Mesenchymal stem cell (in vitro differentiated cells and primary cell): ENCODE measurements around the gene PTPRG.
A peak's percentile ranks its signal among the peaks of the same experiment; 100 is the strongest.

Experiments
- DNase-seq: peaks from one replicate; pipeline ENCODE4 v3.0.0-alpha.2; 2013
- H2AFZ ChIP-seq: one replicate; pipeline ENCODE4 v1.6.1; 2013; ENCODE audit warnings: low read depth, mild to moderate bottlenecking, control low read depth, inconsistent platforms, low read length, moderate library complexity
- H2AK5ac ChIP-seq: 2 replicates; pipeline ENCODE4 v1.6.1; 2013; ENCODE audit warnings: low read length, moderate library complexity, mild to moderate bottlenecking, inconsistent platforms; ENCODE audit not compliant: severe bottlenecking
- H2BK120ac ChIP-seq: one replicate; pipeline ENCODE4 v1.6.1; 2013; ENCODE audit warnings: low read depth, mild to moderate bottlenecking, inconsistent platforms, low read length, moderate library complexity
- H2BK12ac ChIP-seq, 2 experiments: one replicate each; pipeline ENCODE4 v1.6.1; 2013; ENCODE audit warnings: inconsistent platforms in 2 of 2, low read length in 2 of 2, mild to moderate bottlenecking in 2 of 2, moderate library complexity in 2 of 2, control low read depth in 1 of 2
- H2BK15ac ChIP-seq: one replicate; pipeline ENCODE4 v1.6.1; 2013; ENCODE audit warnings: mild to moderate bottlenecking, low read depth, inconsistent platforms; ENCODE audit not compliant: poor library complexity, severe bottlenecking
- H2BK5ac ChIP-seq: 2 replicates; pipeline ENCODE4 v1.6.1; 2013; ENCODE audit warnings: low read depth, mild to moderate bottlenecking, low read length, control low read depth, inconsistent platforms; ENCODE audit not compliant: poor library complexity, severe bottlenecking
- H3K14ac ChIP-seq, 2 experiments: one replicate each; pipeline ENCODE4 v1.6.1; 2013; ENCODE audit warnings: inconsistent platforms in 2 of 2, low read length in 2 of 2, control low read depth in 1 of 2, mild to moderate bottlenecking in 1 of 2, moderate library complexity in 1 of 2
- H3K18ac ChIP-seq, 2 experiments: one replicate each; pipeline ENCODE4 v1.6.1; 2013; ENCODE audit warnings: inconsistent platforms in 2 of 2, low read length in 2 of 2, control low read depth in 1 of 2, low read depth in 1 of 2, mild to moderate bottlenecking in 1 of 2
- H3K23ac ChIP-seq, 2 experiments: one replicate each; pipeline ENCODE4 v1.6.1; 2013; ENCODE audit warnings: inconsistent platforms in 2 of 2, low read length in 2 of 2, mild to moderate bottlenecking in 2 of 2, moderate library complexity in 2 of 2, control low read depth in 1 of 2
- H3K27ac ChIP-seq: 2 replicates; pipeline ENCODE4 v1.5.1; 2013; ENCODE audit warnings: mild to moderate bottlenecking, moderate library complexity, low read length, control low read depth, inconsistent platforms; ENCODE audit not compliant: poor library complexity, severe bottlenecking
- H3K27me3 ChIP-seq, 2 experiments: 2 replicates each; pipeline versions ENCODE4 v1.6.1 to v1.7.0; 2013; ENCODE audit warnings: low read length in 2 of 2, mild to moderate bottlenecking in 2 of 2, moderate library complexity in 2 of 2, control low read depth in 1 of 2, inconsistent platforms in 1 of 2; ENCODE audit not compliant: control insufficient read depth in 1 of 2, insufficient read depth in 1 of 2
- H3K36me3 ChIP-seq, 2 experiments: 2 replicates each; pipeline versions ENCODE4 v1.6.1 to v1.7.0; 2013; ENCODE audit warnings: low read length in 2 of 2, control low read depth in 1 of 2, inconsistent platforms in 1 of 2, low read depth in 1 of 2, mild to moderate bottlenecking in 1 of 2; ENCODE audit not compliant: insufficient read depth in 2 of 2, control insufficient read depth in 1 of 2
- H3K4ac ChIP-seq, 2 experiments: one replicate each; pipeline ENCODE4 v1.6.1; 2013; ENCODE audit warnings: inconsistent platforms in 2 of 2, low read length in 2 of 2, mild to moderate bottlenecking in 2 of 2, moderate library complexity in 2 of 2, control low read depth in 1 of 2, low read depth in 1 of 2
- H3K4me1 ChIP-seq: 2 replicates; pipeline ENCODE4 v1.6.1; 2013; ENCODE audit warnings: low read depth, low read length, control low read depth; ENCODE audit not compliant: control insufficient read depth, insufficient read depth
- H3K4me2 ChIP-seq: 2 replicates; pipeline ENCODE4 v1.6.1; 2013; ENCODE audit warnings: low read length, mild to moderate bottlenecking, inconsistent platforms; ENCODE audit not compliant: poor library complexity, severe bottlenecking
- H3K4me3 ChIP-seq, 2 experiments: 2 replicates each; pipeline versions ENCODE4 v1.5.1 to v1.7.0; 2013; ENCODE audit warnings: low read length in 2 of 2, mild to moderate bottlenecking in 2 of 2, control low read depth in 1 of 2, low read depth in 1 of 2; ENCODE audit not compliant: insufficient read depth in 1 of 2
- H3K79me1 ChIP-seq: replicated peaks from 2 replicates; pipeline ENCODE4 v1.6.1; 2013; ENCODE audit warnings: mild to moderate bottlenecking, control low read depth, low read length, inconsistent platforms; ENCODE audit not compliant: poor library complexity, severe bottlenecking
- H3K9ac ChIP-seq: 2 replicates; pipeline ENCODE4 v1.7.0; 2013; ENCODE audit warnings: mild to moderate bottlenecking, low read length, moderate library complexity
- H3K9me3 ChIP-seq: 2 replicates; pipeline ENCODE4 v1.7.0; 2013; ENCODE audit warnings: mild to moderate bottlenecking, low read length; ENCODE audit not compliant: control insufficient read depth
- H4K8ac ChIP-seq: one replicate; pipeline ENCODE4 v1.6.1; 2013; ENCODE audit warnings: inconsistent platforms, mild to moderate bottlenecking, low read length, moderate library complexity
- H4K91ac ChIP-seq: one replicate; pipeline ENCODE4 v1.6.1; 2013; ENCODE audit warnings: mild to moderate bottlenecking, low read length, inconsistent platforms
- WGBS: methylation state at CpG from one replicate; pipeline ENCODE4 v1.1.7; 2013; ENCODE audit warnings: mixed read lengths; 5-methylcytosine and 5-hydroxymethylcytosine counted together

Gene PTPRG

GRCh38 chr3:61839256-61839655 is 277.9 kb downstream of the PTPRG start:
- no peak overlapping the region for H4K8ac ChIP-seq
- H3K4me3 ChIP-seq, result no peak overlapping the region
- H3K27ac ChIP-seq, result no peak overlapping the region
- H2AK5ac ChIP-seq, result no peak overlapping the region
- H2BK120ac ChIP-seq, result no peak overlapping the region
- no peak for DNase-seq
- no peak overlapping the region for H2BK12ac ChIP-seq
- H3K36me3 ChIP-seq, result peaks cover 0 to 3% of the 10 kb centered on the region in 2 experiments
- H3K14ac ChIP-seq, result no peak overlapping the region
- H3K23ac ChIP-seq, result no peak overlapping the region
- no peak overlapping the region for H4K91ac ChIP-seq
- H3K4me2 ChIP-seq, result no peak overlapping the region
- no peaks in the 10 kb centered on the region for H3K4me1 ChIP-seq
- no peak overlapping the region for H3K18ac ChIP-seq
- no CpG with 5 or more reads among the region's 2 CpGs for WGBS
- no peaks in the 10 kb centered on the region for H3K9me3 ChIP-seq
- no peak overlapping the region for H2AFZ ChIP-seq
- no peak overlapping the region for H2BK5ac ChIP-seq
- no peak overlapping the region for H2BK15ac ChIP-seq
- H3K4ac ChIP-seq, result no peak overlapping the region
- H3K27me3 ChIP-seq, result no peaks in the 10 kb centered on the region
- no peak overlapping the region for H3K9ac ChIP-seq
- peaks cover 11% of the 10 kb centered on the region for H3K79me1 ChIP-seq

GRCh38 chr3:61841111-61841845 is 279.9 kb downstream of the PTPRG start:
- H3K4me2 ChIP-seq, result no peak overlapping the region
- no peak overlapping the region for H2AK5ac ChIP-seq
- H2BK5ac ChIP-seq, result no peak overlapping the region
- no peaks in the 10 kb centered on the region for H3K27me3 ChIP-seq
- H3K18ac ChIP-seq, result no peak overlapping the region
- H3K4me3 ChIP-seq, result no peak overlapping the region
- no peak overlapping the region for H4K8ac ChIP-seq
- no peaks in the 10 kb centered on the region for H3K4me1 ChIP-seq
- DNase-seq, result peak; percentile 6
- no peak overlapping the region for H2BK12ac ChIP-seq
- peaks cover 0 to 3% of the 10 kb centered on the region in 2 experiments for H3K36me3 ChIP-seq
- H3K9ac ChIP-seq, result peak overlapping the region; percentile 26
- H3K23ac ChIP-seq, result no peak overlapping the region
- H2BK120ac ChIP-seq, result no peak overlapping the region
- no peak overlapping the region for H3K4ac ChIP-seq
- H3K14ac ChIP-seq, result no peak overlapping the region
- no peak overlapping the region for H2BK15ac ChIP-seq
- no peaks in the 10 kb centered on the region for H3K9me3 ChIP-seq
- H3K79me1 ChIP-seq, result peaks cover 17% of the 10 kb centered on the region
- H4K91ac ChIP-seq, result no peak overlapping the region
- 93% methylated on average over 7 of the region's 10 CpGs for WGBS
- H3K27ac ChIP-seq, result no peak overlapping the region
- H2AFZ ChIP-seq, result no peak overlapping the region

GRCh38 chr3:61841988-61842387 is 280.6 kb downstream of the PTPRG start:
- H3K9me3 ChIP-seq, result no peaks in the 10 kb centered on the region
- H3K27ac ChIP-seq, result no peak overlapping the region
- H2BK120ac ChIP-seq, result no peak overlapping the region
- no peak for DNase-seq
- H2AFZ ChIP-seq, result no peak overlapping the region
- peaks cover 17% of the 10 kb centered on the region for H3K79me1 ChIP-seq
- H2AK5ac ChIP-seq, result no peak overlapping the region
- H3K9ac ChIP-seq, result peak overlapping the region; percentile 26
- no peak overlapping the region for H3K4ac ChIP-seq
- H3K14ac ChIP-seq, result no peak overlapping the region
- no peaks in the 10 kb centered on the region for H3K4me1 ChIP-seq
- no peaks in the 10 kb centered on the region for H3K27me3 ChIP-seq
- H4K91ac ChIP-seq, result no peak overlapping the region
- no peak overlapping the region for H2BK12ac ChIP-seq
- H3K18ac ChIP-seq, result no peak overlapping the region
- no peak overlapping the region for H2BK15ac ChIP-seq
- H3K23ac ChIP-seq, result no peak overlapping the region
- WGBS, result 76% methylated on average over 2 of the region's 2 CpGs
- H2BK5ac ChIP-seq, result no peak overlapping the region
- no peak overlapping the region for H3K4me2 ChIP-seq
- no peak overlapping the region for H4K8ac ChIP-seq
- H3K4me3 ChIP-seq, result no peak overlapping the region
- peaks cover 0 to 2% of the 10 kb centered on the region in 2 experiments for H3K36me3 ChIP-seq

- no peak for DNase-seq
- H2BK120ac ChIP-seq, result no peak overlapping the region
- H4K8ac ChIP-seq, result no peak overlapping the region
- no peak overlapping the region for H3K18ac ChIP-seq
- no peak overlapping the region for H3K4me3 ChIP-seq
- H3K27me3 ChIP-seq, result no peaks in the 10 kb centered on the region
- H2AK5ac ChIP-seq, result no peak overlapping the region
- H2BK15ac ChIP-seq, result no peak overlapping the region
- H3K4ac ChIP-seq, result no peak overlapping the region
- no peak overlapping the region for H3K23ac ChIP-seq
- H2BK5ac ChIP-seq, result no peak overlapping the region
- H3K27ac ChIP-seq, result no peak overlapping the region
- peaks cover 3% of the 10 kb centered on the region for H3K4me1 ChIP-seq
- 100% methylated on average over 3 of the region's 5 CpGs for WGBS
- no peak overlapping the region for H2BK12ac ChIP-seq
- no peak overlapping the region for H4K91ac ChIP-seq
- no peak overlapping the region for H2AFZ ChIP-seq
- H3K9ac ChIP-seq, result no peak overlapping the region
- H3K14ac ChIP-seq, result no peak overlapping the region
- H3K4me2 ChIP-seq, result no peak overlapping the region
- H3K9me3 ChIP-seq, result no peaks in the 10 kb centered on the region
- no peaks in the 10 kb centered on the region for H3K36me3 ChIP-seq
- peaks cover 17% of the 10 kb centered on the region for H3K79me1 ChIP-seq
Observed at GRCh38 chr3:61844346-61844745, 283.0 kb downstream of the PTPRG start.
